Heart left ventricle (tissue), 16 donors: ENCODE measurements around the gene FLYWCH1. TPM values are rescaled to one million over a fixed set of nuclear protein-coding genes. Genes with fewer than 3 reads are reported as not detected.
A peak's percentile ranks its signal among the peaks of the same experiment; 100 is the strongest.

Experiments
- ATAC-seq, 4 donors: fragments of 200-7000 bp; cut with Tn5 transposase; one replicate each; pipeline ENCODE4 v1.9.1; 2020 to 2022; ENCODE audit warnings: moderate library complexity in 4 of 4, mild to moderate bottlenecking in 3 of 4, moderate number of reproducible peaks in 1 of 4
- DNase-seq, 5 donors: peaks; one replicate each; pipeline ENCODE4 v3.0.0-alpha.2; 2020
- H3K27ac ChIP-seq, 12 donors: fragments of 200-600 bp; sonication (generic) in 4 of 12; one replicate each; pipeline versions ENCODE4 v1.5.0 to v1.8.0; 2016 to 2022; ENCODE audit warnings: mild to moderate bottlenecking in 2 of 12
- H3K27me3 ChIP-seq, 9 donors: fragments of 200-600 bp; sonication (generic) in 2 of 9; one replicate each; pipeline versions ENCODE4 v1.5.1 to v1.8.0; 2016 to 2022; ENCODE audit warnings: mild to moderate bottlenecking in 3 of 9
- H3K36me3 ChIP-seq, 9 donors: fragments of 200-600 bp; sonication (generic) in 2 of 9; one replicate each; pipeline versions ENCODE4 v1.5.0 to v1.8.0; 2018 to 2022; ENCODE audit warnings: mild to moderate bottlenecking in 2 of 9
- H3K4me1 ChIP-seq, 12 donors: fragments of 200-600 bp; sonication (generic) in 4 of 12; one replicate each; pipeline versions ENCODE4 v1.5.0 to v1.8.0; 2016 to 2022; ENCODE audit warnings: mild to moderate bottlenecking in 3 of 12
- H3K4me3 ChIP-seq, 12 donors: fragments of 200-600 bp; sonication (generic) in 4 of 12; one replicate each; pipeline versions ENCODE4 v1.5.0 to v1.8.0; 2017 to 2022; ENCODE audit warnings: mild to moderate bottlenecking in 9 of 12, moderate library complexity in 4 of 12
- H3K9me3 ChIP-seq, 12 donors: fragments of 200-600 bp; sonication (generic) in 4 of 12; one replicate each; pipeline versions ENCODE4 v1.5.0 to v1.8.0; 2016 to 2022; ENCODE audit warnings: mild to moderate bottlenecking in 1 of 12
- POLR2A ChIP-seq, 2 donors: fragments of 450-650 bp; IDR thresholded peaks; one replicate each; pipeline ENCODE4 v1.6.1; 2017; ENCODE audit warnings: antibody characterized with exemption in 2 of 2, mild to moderate bottlenecking in 2 of 2, moderate library complexity in 2 of 2
- WGBS, 4 donors: extraction: QIAGEN DNeasy Blood & Tissue Kit in 2 of 4; methylation state at CpG; one replicate each; pipeline versions ENCODE4 v1.1.5 to v1.1.7; 2013 to 2018; 5-methylcytosine and 5-hydroxymethylcytosine counted together
- intact Hi-C, 10 donors: fragments of 100-400 bp; cut with DNase I; formaldehyde crosslinking; loops; one replicate each; pipeline versions ENCODE4 v1.11.1 to v1.14.2; 2022
- polyA plus RNA-seq, 2 donors: library from polyadenylated mRNA; stranded (reverse); fragments of 200-250 nt; gene quantifications; one replicate each; pipeline ENCODE4 v1.2.3, GENCODE V29; 2013
- total RNA-seq, 9 donors: library from RNA; depleted of rRNA in 2 of 9; stranded (reverse); fragments of >200 nt in 2 of 9; fragmentation: NEBNext Ultra II Directional in 3 of 9; extraction: Animal tissue kit (Norgen Biotek cat#: 25700) in 3 of 9; gene quantifications; one replicate each; pipeline versions ENCODE4 v1.1.0 to v1.2.4, GENCODE V29; 2016 to 2023
- TF ChIP-seq, protein P1 (sequence below), 12 donors: fragments of 200-600 bp; sonication (generic) in 4 of 12; IDR thresholded peaks; one replicate each; pipeline versions ENCODE4 v1.5.0 to v1.8.0; 2018 to 2022; ENCODE audit warnings: antibody characterized with exemption in 12 of 12, mild to moderate bottlenecking in 5 of 12
- donor health status: ischemic (EF 13 %, LVEDD 7.1; RV severe dilation, severe dysfunction).
- donor health status: healthy with polysubstance abuse.
- donor health status: DM: no; HTN: yes; CAD: no.
- donor health status: DM: no; HTN: no; CAD: no.
- donor health status: ischemic (EF 25% LVEDD 6.9; RV normal size, moderate dysfunction).
- donor health status: ischemic (EF 25% LVEDD 5.7; RV mildly dilated, moderate dysfunction).
- donor health status: healthy.
- donor health status: DM: yes; HTN: yes; CAD: no.
- donor health status: ischemic (EF 35%, LVEDD 5.7; RV mildly dilated, moderate dysfunction).
- donor health status: nonischemic (EF 11% LVEDD 7.7; RV severe dilation, severe dysfunction).
- donor health status: DM: yes; HTN: yes; CAD: no.
- donor health status: PGD.
- donor health status: ischemic (EF 29% LVEDD 5.4; RV normal size, mild dysfunction).
- donor health status: nonischemic (EF 23%, LVEDD 6.1; RV moderate dilation, normal function).

Gene FLYWCH1
- total and polyA plus RNA-seq, 11 donors: 26.3 to 48.4 (median 34.1) TPM

GRCh38 chr16:2874032-2874911 is 37.5 kb upstream of the FLYWCH1 start:
- Histone ChIP-seq H3K27me3 (no peaks in the 10 kb centered on the region), H3K9me3 (no peaks in the 10 kb centered on the region), H3K4me1 (peaks cover 0 to 8% (median 1%) of the 10 kb centered on the region in 12 donors), H3K36me3 (no peaks in the 10 kb centered on the region), H3K4me3 (no peak overlapping the region), H3K27ac (peak overlapping the region in 1 of 12 donors; percentile 32)
- TF ChIP-seq, protein P1, sequence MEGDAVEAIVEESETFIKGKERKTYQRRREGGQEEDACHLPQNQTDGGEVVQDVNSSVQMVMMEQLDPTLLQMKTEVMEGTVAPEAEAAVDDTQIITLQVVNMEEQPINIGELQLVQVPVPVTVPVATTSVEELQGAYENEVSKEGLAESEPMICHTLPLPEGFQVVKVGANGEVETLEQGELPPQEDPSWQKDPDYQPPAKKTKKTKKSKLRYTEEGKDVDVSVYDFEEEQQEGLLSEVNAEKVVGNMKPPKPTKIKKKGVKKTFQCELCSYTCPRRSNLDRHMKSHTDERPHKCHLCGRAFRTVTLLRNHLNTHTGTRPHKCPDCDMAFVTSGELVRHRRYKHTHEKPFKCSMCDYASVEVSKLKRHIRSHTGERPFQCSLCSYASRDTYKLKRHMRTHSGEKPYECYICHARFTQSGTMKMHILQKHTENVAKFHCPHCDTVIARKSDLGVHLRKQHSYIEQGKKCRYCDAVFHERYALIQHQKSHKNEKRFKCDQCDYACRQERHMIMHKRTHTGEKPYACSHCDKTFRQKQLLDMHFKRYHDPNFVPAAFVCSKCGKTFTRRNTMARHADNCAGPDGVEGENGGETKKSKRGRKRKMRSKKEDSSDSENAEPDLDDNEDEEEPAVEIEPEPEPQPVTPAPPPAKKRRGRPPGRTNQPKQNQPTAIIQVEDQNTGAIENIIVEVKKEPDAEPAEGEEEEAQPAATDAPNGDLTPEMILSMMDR (IDR thresholded peaks at IDR 0.05): no peak
- no peak for TF ChIP-seq POLR2A (IDR thresholded peaks at IDR 0.05)
- intact Hi-C loops: loop anchor here in 8 of 10 donors (2.0 to 10.0 kb wide), 6 partner anchors 31 to 91 kb away; partner anchors contain the start of genes FLYWCH1 (in 2 of the 8), KREMEN2 (in 1 of the 8) and PAQR4 (in 1 of the 8)
- DNase-seq (no peak), ATAC-seq (peak in 1 of 4 donors; percentile 12)
- WGBS, 4 donors: 56 to 65% (median 60%) methylated on average over 21 of the region's 21 CpGs

- H3K27me3 ChIP-seq: no peaks in the 10 kb centered on the region
- TF ChIP-seq, protein P1 (IDR thresholded peaks at IDR 0.05): peak; percentile 87 to 98 (median 93)
- TF ChIP-seq POLR2A (IDR thresholded peaks at IDR 0.05): no peak
- no peaks in the 10 kb centered on the region for H3K36me3 ChIP-seq
- peak overlapping the region in 1 of 12 donors; percentile 32 for H3K27ac ChIP-seq
- peaks cover 0 to 8% (median 1%) of the 10 kb centered on the region in 12 donors for H3K4me1 ChIP-seq
- 12 to 14% (median 13%) methylated on average over 25 of the region's 25 CpGs for WGBS, 4 donors
- peaks cover 0 to 4% (median 0%) of the 10 kb centered on the region in 12 donors for H3K9me3 ChIP-seq
- intact Hi-C loops: loop anchor here in 8 of 10 donors (2.0 to 10.0 kb wide), 7 partner anchors 30 to 90 kb away; partner anchors contain the start of genes FLYWCH1 (in 2 of the 8), KREMEN2 (in 1 of the 8) and PAQR4 (in 1 of the 8)
- H3K4me3 ChIP-seq: no peak overlapping the region
- peak; percentile 94 to 99 (median 98) for ATAC-seq
- peak; percentile 80 to 89 (median 85) for DNase-seq
Measured at GRCh38 chr16:2874912-2875362, 36.8 kb upstream of the FLYWCH1 start.

DNA sequence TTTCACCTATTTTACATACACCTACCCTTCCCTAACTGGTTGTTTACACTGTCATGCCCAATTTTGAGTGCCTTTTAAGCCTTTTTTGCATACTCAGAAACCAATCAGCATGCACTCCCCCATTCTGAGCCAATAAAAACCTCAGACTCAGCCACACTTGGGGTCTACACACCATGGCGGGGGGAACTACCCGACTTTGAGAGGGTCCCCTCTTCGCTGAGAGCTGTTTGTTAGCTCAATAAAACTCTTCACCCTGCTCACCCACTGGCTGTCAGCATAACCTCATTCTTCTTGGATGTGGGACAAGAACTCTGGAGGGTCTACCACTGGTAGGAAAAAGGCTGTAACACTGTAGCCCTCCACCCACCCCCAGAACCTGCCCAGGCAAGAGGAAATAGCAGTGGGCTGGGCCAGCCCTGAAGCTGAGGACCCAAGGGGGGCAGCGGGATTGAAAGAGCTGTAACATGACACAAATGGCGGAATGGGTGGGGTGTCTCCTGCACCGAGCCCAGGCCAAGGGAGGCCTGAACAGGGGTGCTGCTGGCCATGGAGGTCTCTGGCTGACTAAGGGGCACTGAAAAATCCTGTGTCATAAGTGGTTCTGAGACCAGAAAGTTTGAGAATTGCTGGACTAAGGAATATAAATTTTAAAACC is 31.8 kb upstream of the FLYWCH1 start:
- no peak for DNase-seq
- H3K9me3 ChIP-seq: peaks cover 0 to 4% (median 0%) of the 10 kb centered on the region in 12 donors
- WGBS, 4 donors: 86 to 90% (median 87%) methylated on average over 6 of the region's 6 CpGs
- H3K27ac ChIP-seq: no peak overlapping the region
- no peak for ATAC-seq
- peaks cover 0 to 17% (median 8%) of the 10 kb centered on the region in 12 donors for H3K4me1 ChIP-seq
- H3K27me3 ChIP-seq: no peaks in the 10 kb centered on the region
- H3K36me3 ChIP-seq: no peaks in the 10 kb centered on the region
- no peak for TF ChIP-seq POLR2A (IDR thresholded peaks at IDR 0.05)
- TF ChIP-seq, protein P1 (IDR thresholded peaks at IDR 0.05): no peak
- intact Hi-C loops: loop anchor here in 2 of 10 donors (5.0 to 10.0 kb wide), 2 partner anchors 37 to 85 kb away; partner anchors contain the start of genes KREMEN2 (in 1 of the 2) and PAQR4 (in 1 of the 2)
- H3K4me3 ChIP-seq: no peak overlapping the region
